Adipose tissue (tissue), 3 donors: Measurements from ENCODE around the gene OTX2. TPM values are rescaled to one million over a fixed set of nuclear protein-coding genes. Genes with fewer than 3 reads are reported as not detected.

Experiments
- H3K27ac ChIP-seq: one replicate; pipeline ENCODE4 v1.5.1; 2013; ENCODE audit warnings: low read depth, low read length
- WGBS, 3 donors: extraction: QIAGEN DNeasy Blood & Tissue Kit; methylation state at CpG; one replicate each; pipeline ENCODE4 v1.1.7; 2013; 5-methylcytosine and 5-hydroxymethylcytosine counted together
- polyA plus RNA-seq, 3 donors: library from polyadenylated mRNA; stranded (reverse); fragments of 200-250 nt; gene quantifications; one replicate each; pipeline ENCODE4 v1.2.3, GENCODE V29; 2013
- donor health status: healthy with polysubstance abuse.
- donor health status: Bipolar disorder and iron deficiency.
- donor health status: healthy.

OTX2 gene
- polyA plus RNA-seq = not detected

GRCh38 chr14:56810147-56810719 is at the start of gene OTX2:
OTX2 (minus strand) TSS chr14:56810479; CDS start chr14:56805456, 5,023 bp downstream.
- 15 to 17% (median 15%) methylated on average over 15 of the region's 15 CpGs for WGBS, 3 donors
- H3K27ac ChIP-seq = no peak within 1 kb of the TSS

GRCh38 chr14:56858422-56858821 is 48.1 kb upstream of the OTX2 start:
- no peak overlapping the region for H3K27ac ChIP-seq
- WGBS, 3 donors = 12 to 24% (median 17%) methylated on average over 8 of the region's 8 CpGs

- H3K27ac ChIP-seq = no peak overlapping the region
- WGBS, 3 donors = 76 to 77% (median 76%) methylated on average over 6 of the region's 6 CpGs
Measured at GRCh38 chr14:56857216-56857615, 46.9 kb upstream of the OTX2 start.

GRCh38 chr14:56855891-56856461 is 45.7 kb upstream of the OTX2 start:
- WGBS, 3 donors = 1 to 5% (median 3%) methylated on average over 9 of the region's 9 CpGs
- H3K27ac ChIP-seq = no peak overlapping the region

- 35 to 51% (median 44%) methylated on average over 2 of the region's 2 CpGs for WGBS, 3 donors
- no peak overlapping the region for H3K27ac ChIP-seq
Measured at GRCh38 chr14:56854325-56854724, 44.0 kb upstream of the OTX2 start.

- H3K27ac ChIP-seq = no peak overlapping the region
- WGBS, 3 donors = 30 to 49% (median 33%) methylated on average over 11 of the region's 11 CpGs
Measured at GRCh38 chr14:56846970-56847930, 37.0 kb upstream of the OTX2 start.

GRCh38 chr14:56844406-56845002 is 34.2 kb upstream of the OTX2 start:
- WGBS, 3 donors = 17 to 35% (median 21%) methylated on average over 16 of the region's 16 CpGs

GRCh38 chr14:56841611-56842010 is 31.3 kb upstream of the OTX2 start:
- 83 to 84% (median 84%) methylated on average over 3 of the region's 3 CpGs for WGBS, 3 donors
- no peak overlapping the region for H3K27ac ChIP-seq

More at GRCh38 chr14:56844406-56845002, 34.2 kb upstream of the OTX2 start:
- H3K27ac ChIP-seq = no peak overlapping the region

GRCh38 chr14:56840221-56840620 is 29.9 kb upstream of the OTX2 start:
- 59 to 63% (median 61%) methylated on average over 6 of the region's 6 CpGs for WGBS, 3 donors
- H3K27ac ChIP-seq = no peak overlapping the region

- 76 to 92% (median 92%) methylated on average over 4 of the region's 4 CpGs for WGBS, 3 donors
- no peak overlapping the region for H3K27ac ChIP-seq
Measured at GRCh38 chr14:56829151-56829550, 18.9 kb upstream of the OTX2 start.

GRCh38 chr14:56826214-56826613 is 15.9 kb upstream of the OTX2 start:
- no peak overlapping the region for H3K27ac ChIP-seq
- 71 to 86% (median 73%) methylated on average over 4 of the region's 4 CpGs for WGBS, 3 donors

GRCh38 chr14:56821805-56822610 is 11.7 kb upstream of the OTX2 start:
- 29 to 60% (median 54%) methylated on average over 6 of the region's 6 CpGs for WGBS, 3 donors
- no peak overlapping the region for H3K27ac ChIP-seq

GRCh38 chr14:56821177-56821576 is 10.9 kb upstream of the OTX2 start:
- no peak overlapping the region for H3K27ac ChIP-seq
- WGBS, 3 donors = 49 to 58% (median 52%) methylated on average over 4 of the region's 4 CpGs

GRCh38 chr14:56817396-56817921 is 7.2 kb upstream of the OTX2 start:
- H3K27ac ChIP-seq = no peak overlapping the region
- WGBS, 3 donors = 1 to 3% (median 3%) methylated on average over 31 of the region's 31 CpGs

- WGBS, 3 donors = 3 to 4% (median 3%) methylated on average over 66 of the region's 66 CpGs
- H3K27ac ChIP-seq = no peak overlapping the region
Measured at GRCh38 chr14:56816574-56817391, 6.5 kb upstream of the OTX2 start.

GRCh38 chr14:56815745-56816144 is 5.5 kb upstream of the OTX2 start:
- 16 to 20% (median 17%) methylated on average over 5 of the region's 5 CpGs for WGBS, 3 donors
- H3K27ac ChIP-seq = no peak overlapping the region
